T-cell (primary cell): ENCODE data around the gene MLN. TPM values are rescaled to one million over a fixed set of nuclear protein-coding genes. Genes with fewer than 3 reads are reported as not detected.

Experiments used
- ATAC-seq, 4 experiments: fragments of 200-7000 bp in 3 of 4; fragments of 150-1000 bp in 1 of 4; cut with Tn5 transposase; replicated peaks in 1 of 4; 1 replicate in 3 of 4; 2 replicates in 1 of 4; pipeline ENCODE4 v1.10.0; 2021; ENCODE audit warnings: moderate library complexity in 3 of 4, mild to moderate bottlenecking in 2 of 4, moderate number of reproducible peaks in 1 of 4
- CTCF ChIA-PET, 2 donors: fragments of 300-600 bp; sonication (Branson Sonifier 250); formaldehyde crosslinking; loops; one replicate each; lab custom pipeline; 2022; ENCODE audit warnings: antibody characterized with exemption in 2 of 2; lab: Charles Lee
- POLR2A ChIA-PET, 2 donors: fragments of 300-600 bp; sonication (Branson Sonifier 250); formaldehyde crosslinking; loops; one replicate each; lab custom pipeline; 2022; ENCODE audit warnings: antibody characterized with exemption in 2 of 2; lab: Charles Lee
- DNase-seq, 35 experiments: peaks; one replicate each; pipeline versions ENCODE4 v3.0.0 to v3.0.0-alpha.2; 2013 to 2023
- H3K27ac ChIP-seq: one replicate; pipeline ENCODE4 v1.5.1; 2013; ENCODE audit warnings: low read length
- H3K27me3 ChIP-seq, 2 experiments: replicated peaks in 1 of 2; 1 replicate in 1 of 2; 2 replicates in 1 of 2; pipeline versions ENCODE4 v1.6.1 to v1.7.0; 2013; ENCODE audit warnings: low read length in 1 of 2, mixed read lengths in 1 of 2; ENCODE audit not compliant: control insufficient read depth in 2 of 2, insufficient read depth in 2 of 2; ENCODE audit errors: extremely low read depth in 1 of 2
- H3K36me3 ChIP-seq, 2 donors: 1 replicate in 1 of 2; 2 replicates in 1 of 2; pipeline versions ENCODE4 v1.6.1 to v1.7.0; 2013; ENCODE audit warnings: low read length in 1 of 2; ENCODE audit not compliant: control insufficient read depth in 2 of 2, insufficient read depth in 1 of 2; ENCODE audit errors: extremely low read depth in 1 of 2
- H3K4me1 ChIP-seq, 2 experiments: 1 replicate in 1 of 2; 2 replicates in 1 of 2; pipeline versions ENCODE4 v1.6.1 to v1.7.0; 2013; ENCODE audit warnings: low read length in 2 of 2, mixed read lengths in 1 of 2; ENCODE audit not compliant: insufficient read depth in 2 of 2, control insufficient read depth in 1 of 2; ENCODE audit errors: extremely low read depth in 1 of 2
- H3K4me3 ChIP-seq, 2 donors: 1 replicate in 1 of 2; 2 replicates in 1 of 2; pipeline versions ENCODE4 v1.5.1 to v1.7.0; 2013; ENCODE audit warnings: mild to moderate bottlenecking in 2 of 2, low read length in 1 of 2, moderate library complexity in 1 of 2; ENCODE audit not compliant: control insufficient read depth in 1 of 2; ENCODE audit errors: extremely low read depth in 1 of 2
- H3K9me3 ChIP-seq: 2 replicates; pipeline ENCODE4 v1.7.0; 2013
- H3K27ac Mint-ChIP-seq, 2 donors: one replicate each; pipeline ENCODE4 v1.8.0; 2020 to 2021; ENCODE audit warnings: mild to moderate bottlenecking in 2 of 2, mixed read lengths in 2 of 2
- H3K27me3 Mint-ChIP-seq, 2 donors: one replicate each; pipeline ENCODE4 v1.8.0; 2021 to 2022; ENCODE audit warnings: mixed read lengths in 2 of 2
- H3K36me3 Mint-ChIP-seq: one replicate; pipeline ENCODE4 v1.8.0; 2021; ENCODE audit warnings: mixed read lengths
- H3K4me1 Mint-ChIP-seq, 3 donors: one replicate each; pipeline ENCODE4 v1.8.0; 2020 to 2022; ENCODE audit warnings: mixed read lengths in 3 of 3, mild to moderate bottlenecking in 1 of 3
- H3K4me3 Mint-ChIP-seq, 3 donors: one replicate each; pipeline ENCODE4 v1.8.0; 2020 to 2022; ENCODE audit warnings: mild to moderate bottlenecking in 3 of 3, mixed read lengths in 3 of 3, moderate library complexity in 3 of 3
- H3K9me3 Mint-ChIP-seq, 3 donors: one replicate each; pipeline ENCODE4 v1.8.0; 2020 to 2022; ENCODE audit warnings: mixed read lengths in 3 of 3
- WGBS: methylation state at CpG from one replicate; pipeline ENCODE4 v1.1.5; 2013; ENCODE audit warnings: missing lambda C conversion rate; ENCODE audit not compliant: insufficient coverage; 5-methylcytosine and 5-hydroxymethylcytosine counted together
- total RNA-seq, 35 experiments: library from RNA in 6 of 35; stranded (reverse) in 6 of 35; fragments of 120-200 nt in 1 of 35; gene quantifications; one replicate each; pipeline versions ENCODE4 v1.2.1 to v1.2.4 and lab custom pipeline; 2013 to 2026

Gene MLN
- total RNA-seq, 5 donors from 2014 or later (not counting 1 experiment from before 2014, with no cell fraction given), result not detected

GRCh38 chr6:33787346-33787953, 16.4 kb downstream of the MLN start:
- no peaks in the 10 kb centered on the region for H3K27me3 ChIP-seq
- peaks cover 17 to 41% of the 10 kb centered on the region in 2 experiments for H3K4me1 ChIP-seq
- peak overlapping the region; percentile 95 to 97 for H3K27ac Mint-ChIP-seq
- no peaks in the 10 kb centered on the region for H3K9me3 Mint-ChIP-seq
- peak overlapping the region; percentile 90 to 94 (median 94) for H3K4me3 Mint-ChIP-seq
- ATAC-seq (no peak), DNase-seq (no peak)
- CTCF ChIA-PET, result interaction anchor here in 1 of 2 donors (1.1 kb wide), 1 partner anchor 16 kb away, joined by 3 read pairs; no protein-coding TSS in a partner anchor
- peaks cover 4 to 28% of the 10 kb centered on the region in 2 donors for H3K36me3 ChIP-seq
- H3K36me3 Mint-ChIP-seq, result peaks cover 32% of the 10 kb centered on the region
- no peaks in the 10 kb centered on the region for H3K27me3 Mint-ChIP-seq
- POLR2A ChIA-PET, result no interaction called here
- H3K4me3 ChIP-seq, result peak overlapping the region; percentile 44 to 56
- peak overlapping the region; percentile 71 for H3K27ac ChIP-seq
- H3K4me1 Mint-ChIP-seq, result peaks cover 54 to 60% (median 55%) of the 10 kb centered on the region in 3 donors
- no peaks in the 10 kb centered on the region for H3K9me3 ChIP-seq
- 88% methylated on average over 3 of the region's 7 CpGs for WGBS

GRCh38 chr6:33786736-33787135, 17.1 kb downstream of the MLN start:
- Mint-ChIP-seq H3K4me1 (peaks cover 56 to 64% (median 62%) of the 10 kb centered on the region in 3 donors), H3K27ac (peak overlapping the region; percentile 46 to 97), H3K27me3 (no peaks in the 10 kb centered on the region), H3K9me3 (no peaks in the 10 kb centered on the region), H3K4me3 (peak overlapping the region; percentile 90 to 94 (median 94)), H3K36me3 (peaks cover 37% of the 10 kb centered on the region)
- no peaks in the 10 kb centered on the region for H3K27me3 ChIP-seq
- peaks cover 9 to 35% of the 10 kb centered on the region in 2 donors for H3K36me3 ChIP-seq
- H3K4me3 ChIP-seq, result no peak overlapping the region
- CTCF ChIA-PET, result no interaction called here
- H3K9me3 ChIP-seq, result no peaks in the 10 kb centered on the region
- WGBS, result 100% methylated on average over 1 of the region's 3 CpGs
- DNase-seq (no peak), ATAC-seq (no peak)
- no peak overlapping the region for H3K27ac ChIP-seq
- peaks cover 17 to 41% of the 10 kb centered on the region in 2 experiments for H3K4me1 ChIP-seq
- POLR2A ChIA-PET, result interaction anchor here in 1 of 2 donors (0.5 kb wide), 1 partner anchor 102 kb away, joined by 3 read pairs; no protein-coding TSS in a partner anchor

- H3K27ac ChIP-seq, result no peak overlapping the region
- Mint-ChIP-seq H3K9me3 (no peaks in the 10 kb centered on the region), H3K4me3 (peak overlapping the region; percentile 90 to 94 (median 94)), H3K27me3 (no peaks in the 10 kb centered on the region), H3K27ac (peak overlapping the region; percentile 39 to 46), H3K36me3 (peaks cover 42% of the 10 kb centered on the region), H3K4me1 (peaks cover 56 to 66% (median 62%) of the 10 kb centered on the region in 3 donors)
- no peaks in the 10 kb centered on the region for H3K9me3 ChIP-seq
- H3K4me3 ChIP-seq, result no peak overlapping the region
- DNase-seq (no peak), ATAC-seq (no peak)
- WGBS, result no CpG with 5 or more reads among the region's 3 CpGs
- ChIA-PET CTCF (interaction anchor here in 1 of 2 donors (1.1 kb wide), 1 partner anchor 75 kb away, joined by 3 read pairs; no protein-coding TSS in a partner anchor), POLR2A (interaction anchor here in 1 of 2 donors (0.5 to 0.7 kb wide), 2 partner anchors 8 to 847 kb away, joined by 3 to 4 read pairs; no protein-coding TSS in a partner anchor)
- H3K4me1 ChIP-seq, result peaks cover 17 to 45% of the 10 kb centered on the region in 2 experiments
- H3K36me3 ChIP-seq, result peaks cover 10 to 43% of the 10 kb centered on the region in 2 donors
- H3K27me3 ChIP-seq, result no peaks in the 10 kb centered on the region
Measured at GRCh38 chr6:33785778-33786177, 18.0 kb downstream of the MLN start.

- Histone ChIP-seq H3K4me3 (no peak overlapping the region), H3K9me3 (no peaks in the 10 kb centered on the region), H3K27ac (no peak overlapping the region), H3K36me3 (peaks cover 17 to 53% of the 10 kb centered on the region in 2 donors), H3K27me3 (no peaks in the 10 kb centered on the region), H3K4me1 (peaks cover 17 to 48% of the 10 kb centered on the region in 2 experiments)
- POLR2A ChIA-PET, result no interaction called here
- Mint-ChIP-seq H3K4me3 (peak overlapping the region in 2 of 3 donors; percentile 13 to 94), H3K27ac (peak overlapping the region in 1 of 2 donors; percentile 20), H3K27me3 (no peaks in the 10 kb centered on the region), H3K36me3 (peaks cover 51% of the 10 kb centered on the region), H3K4me1 (peaks cover 56 to 69% (median 65%) of the 10 kb centered on the region in 3 donors), H3K9me3 (no peaks in the 10 kb centered on the region)
- ATAC-seq (no peak), DNase-seq (no peak)
- CTCF ChIA-PET, result interaction anchor here in 1 of 2 donors (1.1 kb wide), 1 partner anchor 74 kb away, joined by 3 read pairs; no protein-coding TSS in a partner anchor
- WGBS, result 85% methylated on average over 9 of the region's 13 CpGs
Measured at GRCh38 chr6:33784787-33785186, 19.0 kb downstream of the MLN start.

- CTCF ChIA-PET, result no interaction called here
- H3K4me3 Mint-ChIP-seq, result peak overlapping the region in 1 of 3 donors; percentile 94
Measured at GRCh38 chr6:33783781-33784520, 19.9 kb downstream of the MLN start.

DNA sequence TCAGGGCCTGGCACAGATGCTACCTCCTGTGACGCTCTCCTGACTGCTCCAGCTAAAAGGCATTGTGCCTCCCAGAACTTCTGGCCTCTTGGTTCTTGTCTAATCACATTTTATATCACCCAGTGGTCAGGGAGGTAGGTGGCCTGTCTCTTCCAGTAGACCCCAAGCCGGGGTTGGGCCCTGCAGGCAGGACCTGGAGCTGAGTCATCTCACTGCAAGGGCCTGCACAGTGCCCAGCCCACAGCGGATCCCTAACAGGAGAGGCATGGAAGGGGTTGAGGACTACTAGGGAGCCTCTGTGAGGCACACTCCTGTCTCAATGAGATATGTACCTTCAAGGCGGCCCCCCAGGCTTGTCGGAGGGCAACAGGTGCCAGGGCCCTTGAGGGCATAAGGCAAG, 21.2 kb downstream of the MLN start:
- Mint-ChIP-seq H3K27ac (no peak overlapping the region), H3K36me3 (peaks cover 67% of the 10 kb centered on the region), H3K9me3 (no peaks in the 10 kb centered on the region), H3K4me3 (no peak overlapping the region), H3K4me1 (peaks cover 43 to 53% (median 52%) of the 10 kb centered on the region in 3 donors), H3K27me3 (no peaks in the 10 kb centered on the region)
- no peak for ATAC-seq
- DNase-seq, result no peak
- Histone ChIP-seq H3K27ac (no peak overlapping the region), H3K4me1 (peaks cover 15 to 37% of the 10 kb centered on the region in 2 experiments), H3K27me3 (no peaks in the 10 kb centered on the region), H3K4me3 (no peak overlapping the region), H3K9me3 (no peaks in the 10 kb centered on the region), H3K36me3 (peaks cover 26 to 75% of the 10 kb centered on the region in 2 donors)
- CTCF ChIA-PET, result interaction anchor here in 1 of 2 donors (0.5 kb wide), 1 partner anchor 70 kb away, joined by 5 read pairs; no protein-coding TSS in a partner anchor
- POLR2A ChIA-PET, result no interaction called here
- WGBS, result 100% methylated on average over 4 of the region's 5 CpGs

More at GRCh38 chr6:33783781-33784520, 19.9 kb downstream of the MLN start:
- Mint-ChIP-seq H3K27ac (no peak overlapping the region), H3K36me3 (peaks cover 57% of the 10 kb centered on the region), H3K27me3 (no peaks in the 10 kb centered on the region), H3K9me3 (no peaks in the 10 kb centered on the region), H3K4me1 (peaks cover 49 to 61% (median 57%) of the 10 kb centered on the region in 3 donors)
- Histone ChIP-seq H3K4me1 (peaks cover 17 to 42% of the 10 kb centered on the region in 2 experiments), H3K27me3 (no peaks in the 10 kb centered on the region), H3K27ac (no peak overlapping the region), H3K36me3 (peaks cover 20 to 61% of the 10 kb centered on the region in 2 donors), H3K4me3 (no peak overlapping the region), H3K9me3 (no peaks in the 10 kb centered on the region)
- POLR2A ChIA-PET, result no interaction called here
- DNase-seq (no peak), ATAC-seq (no peak)
- WGBS, result 93% methylated on average over 8 of the region's 10 CpGs
